B cell (primary cell): Measurements from ENCODE around the gene EIF2B4. TPM values are rescaled to one million over a fixed set of nuclear protein-coding genes. Genes with fewer than 3 reads are reported as not detected.
"Not testable (repeated sequence)": the region's sequence is repeated elsewhere in the genome, so short reads cannot be mapped to it uniquely, and the experiment has no call there.

Source experiments
- ATAC-seq: fragments of 200-7000 bp; cut with Tn5 transposase; one replicate; pipeline ENCODE4 v1.10.0; 2021; ENCODE audit warnings: low read depth, mild to moderate bottlenecking, moderate number of reproducible peaks, moderate library complexity
- CTCF ChIA-PET: fragments of 350-600 bp; sonication (Branson Sonifier 250); formaldehyde crosslinking; loops from one replicate; lab custom pipeline; 2021; ENCODE audit warnings: antibody characterized with exemption, inconsistent platforms; lab: Charles Lee
- POLR2A ChIA-PET: fragments of 350-600 bp; sonication (Branson Sonifier 250); formaldehyde crosslinking; loops from one replicate; lab custom pipeline; 2021; ENCODE audit warnings: antibody characterized with exemption; lab: Charles Lee
- DNase-seq: peaks from one replicate; pipeline ENCODE4 v3.0.0; 2013
- H2AFZ ChIP-seq: 2 replicates; pipeline ENCODE4 v1.6.1; 2012; ENCODE audit warnings: mild to moderate bottlenecking, low read depth, low read length; ENCODE audit not compliant: insufficient read depth, poor library complexity, severe bottlenecking
- H3K27ac ChIP-seq, 2 donors: 1 replicate in 1 of 2; 2 replicates in 1 of 2; pipeline ENCODE4 v1.5.1; 2012 to 2013; ENCODE audit warnings: low read length in 2 of 2, mild to moderate bottlenecking in 2 of 2, moderate library complexity in 1 of 2
- H3K27me3 ChIP-seq, 4 experiments: fragments of 200-600 bp in 1 of 4; sonication (generic) in 1 of 4; replicated peaks in 1 of 4; 1 replicate in 2 of 4; 2 replicates in 2 of 4; pipeline versions ENCODE4 v1.6.1 to v1.7.0; 2013 to 2016; ENCODE audit warnings: low read length in 3 of 4, mild to moderate bottlenecking in 2 of 4, mixed read lengths in 1 of 4, moderate library complexity in 1 of 4; ENCODE audit not compliant: insufficient read depth in 4 of 4, control insufficient read depth in 3 of 4; ENCODE audit errors: control extremely low read depth in 1 of 4
- H3K36me3 ChIP-seq, 2 experiments: replicated peaks in 1 of 2; 1 replicate in 1 of 2; 2 replicates in 1 of 2; pipeline versions ENCODE4 v1.6.1 to v1.7.1; 2013; ENCODE audit warnings: low read length in 1 of 2; ENCODE audit not compliant: insufficient read depth in 2 of 2, control insufficient read depth in 1 of 2; ENCODE audit errors: control extremely low read depth in 1 of 2, extremely low read depth in 1 of 2
- H3K4me1 ChIP-seq, 2 donors: fragments of 200-600 bp in 1 of 2; sonication (generic) in 1 of 2; 1 replicate in 1 of 2; 2 replicates in 1 of 2; pipeline versions ENCODE4 v1.5.1 to v1.6.1; 2013 to 2017; ENCODE audit warnings: low read length in 2 of 2; ENCODE audit not compliant: control insufficient read depth in 2 of 2, insufficient read depth in 2 of 2
- H3K4me2 ChIP-seq: replicated peaks from 2 replicates; pipeline ENCODE3; 2012; ENCODE audit warnings: mild to moderate bottlenecking, low read depth, low read length; ENCODE audit not compliant: poor library complexity, severe bottlenecking
- H3K4me3 ChIP-seq, 5 experiments: fragments of 200-600 bp in 1 of 5; sonication (generic) in 1 of 5; 1 replicate in 3 of 5; 2 replicates in 2 of 5; pipeline versions ENCODE4 v1.5.1 to v1.7.0; 2011 to 2016; ENCODE audit warnings: low read length in 4 of 5, mild to moderate bottlenecking in 4 of 5, low read depth in 2 of 5, control low read depth in 1 of 5, moderate library complexity in 1 of 5; ENCODE audit not compliant: insufficient read depth in 1 of 5; ENCODE audit errors: control extremely low read depth in 1 of 5, extremely low read depth in 1 of 5
- H3K79me2 ChIP-seq: fragments of 200-600 bp; sonication (generic); one replicate; pipeline ENCODE4 v1.6.0; 2016; ENCODE audit warnings: low read length; ENCODE audit not compliant: control insufficient read depth, insufficient read depth
- H3K9ac ChIP-seq: fragments of 200-600 bp; sonication (generic); 2 replicates; pipeline ENCODE4 v1.6.1; 2017; ENCODE audit warnings: mild to moderate bottlenecking, low read length, moderate library complexity
- H3K9me3 ChIP-seq, 3 donors: one replicate each; pipeline versions ENCODE4 v1.6.1 to v1.7.1; 2013; ENCODE audit warnings: low read length in 2 of 3; ENCODE audit not compliant: control insufficient read depth in 2 of 3, insufficient read depth in 1 of 3; ENCODE audit errors: control extremely low read depth in 1 of 3
- H4K20me1 ChIP-seq: 2 replicates; pipeline ENCODE4 v1.6.0; 2012; ENCODE audit warnings: mild to moderate bottlenecking, low read length; ENCODE audit not compliant: insufficient read depth, control insufficient read depth, poor library complexity, severe bottlenecking
- H3K27ac Mint-ChIP-seq: one replicate; pipeline ENCODE4 v1.8.0; 2021; ENCODE audit warnings: mixed read lengths
- H3K27me3 Mint-ChIP-seq: one replicate; pipeline ENCODE4 v1.8.0; 2021; ENCODE audit warnings: mixed read lengths
- H3K4me1 Mint-ChIP-seq: one replicate; pipeline ENCODE4 v1.8.0; 2021; ENCODE audit warnings: mixed read lengths
- H3K4me3 Mint-ChIP-seq: one replicate; pipeline ENCODE4 v1.8.0; 2021; ENCODE audit warnings: mixed read lengths
- H3K9me3 Mint-ChIP-seq: one replicate; pipeline ENCODE4 v1.8.0; 2022; ENCODE audit warnings: mixed read lengths; ENCODE audit not compliant: insufficient read depth
- CTCF ChIP-seq: fragments of 200-600 bp; IDR thresholded peaks from one replicate; pipeline ENCODE4 v1.8.0; 2022; ENCODE audit warnings: antibody characterized with exemption, mild to moderate bottlenecking
- EZH2 ChIP-seq: IDR thresholded peaks from 2 replicates; pipeline ENCODE4 v1.6.1; 2012; ENCODE audit warnings: borderline replicate concordance, low read depth, mild to moderate bottlenecking, moderate library complexity, low read length; ENCODE audit not compliant: insufficient read depth, poor library complexity, severe bottlenecking
- WGBS: methylation state at CpG from one replicate; pipeline ENCODE4 v1.1.5; 2013; ENCODE audit warnings: missing lambda C conversion rate; ENCODE audit not compliant: insufficient coverage; 5-methylcytosine and 5-hydroxymethylcytosine counted together
- intact Hi-C: fragments of 100-400 bp; cut with micrococcal nuclease; formaldehyde crosslinking; loops from one replicate; pipeline ENCODE4 v1.10.0; 2022
- polyA plus RNA-seq: library from polyadenylated mRNA; depleted of rRNA; stranded (reverse); fragments of >200 nt; gene quantifications from 2 replicates; pipeline ENCODE4 v1.2.3, GENCODE V29; 2012
- total RNA-seq, 2 donors: library from RNA; stranded (reverse); fragments of 120-200 nt in 1 of 2; gene quantifications; 1 replicate in 1 of 2; 2 replicates in 1 of 2; pipeline versions ENCODE4 v1.2.3 to v1.2.4, GENCODE V29; 2013 to 2022

Gene EIF2B4
- total and polyA plus RNA-seq, 2 donors (not counting 1 experiment from before 2014, with no cell fraction given), result 33.8 to 56.7 TPM

GRCh38 chr2:27353762-27354596, 16.2 kb downstream of the EIF2B4 start:
- H3K4me2 ChIP-seq, result peak overlapping the region; percentile 19
- H3K4me1 ChIP-seq, result peaks cover 18 to 25% of the 10 kb centered on the region in 2 donors
- CTCF ChIA-PET, result interaction anchor here (1.5 to 1.9 kb wide), 2 partner anchors 16 to 50 kb away, joined by 5 read pairs; partner anchors contain the start of gene EIF2B4

GRCh38 chr2:27353386-27353761, 16.8 kb downstream of the EIF2B4 start:
- H2AFZ ChIP-seq, ATAC-seq, POLR2A ChIA-PET, H3K27me3 ChIP-seq, H3K4me3 Mint-ChIP-seq, H3K27ac Mint-ChIP-seq, H3K9me3 Mint-ChIP-seq, H3K9ac ChIP-seq, H3K36me3 ChIP-seq, H3K27me3 Mint-ChIP-seq, DNase-seq, H3K9me3 ChIP-seq, H3K27ac ChIP-seq, intact Hi-C loops, H3K4me3 ChIP-seq: not testable (repeated sequence)
- peaks cover 57% of the 10 kb centered on the region for H3K4me1 Mint-ChIP-seq
- peaks cover 89% of the 10 kb centered on the region for H3K79me2 ChIP-seq
- CTCF ChIA-PET, result interaction anchor here (1.5 to 1.9 kb wide), 2 partner anchors 16 to 50 kb away, joined by 5 read pairs; partner anchors contain the start of gene EIF2B4
- peaks cover 37% of the 10 kb centered on the region for H4K20me1 ChIP-seq
- peak overlapping the region; percentile 19 for H3K4me2 ChIP-seq
- H3K4me1 ChIP-seq, result peaks cover 18 to 24% of the 10 kb centered on the region in 2 donors
- 100% methylated on average over 2 of the region's 5 CpGs for WGBS

More at GRCh38 chr2:27353762-27354596, 16.2 kb downstream of the EIF2B4 start:
- ATAC-seq (no peak), DNase-seq (no peak)
- Histone ChIP-seq H4K20me1 (peaks cover 35% of the 10 kb centered on the region), H3K4me3 (no peak overlapping the region), H3K27me3 (no peaks in the 10 kb centered on the region), H3K9ac (no peak overlapping the region), H3K9me3 (no peaks in the 10 kb centered on the region), H3K27ac (no peak overlapping the region), H2AFZ (no peak overlapping the region), H3K36me3 (peaks cover 0 to 4% of the 10 kb centered on the region in 2 experiments), H3K79me2 (peaks cover 84% of the 10 kb centered on the region)
- H3K9me3 Mint-ChIP-seq, result no peaks in the 10 kb centered on the region
- POLR2A ChIA-PET, result no interaction called here
- no peak overlapping the region for H3K4me3 Mint-ChIP-seq
- WGBS, result 87% methylated on average over 3 of the region's 7 CpGs
- intact Hi-C loops, result no loop called here
- H3K27me3 Mint-ChIP-seq, result no peaks in the 10 kb centered on the region
- TF ChIP-seq CTCF (no peak), EZH2 (no peak)
- no peak overlapping the region for H3K27ac Mint-ChIP-seq
- peaks cover 58% of the 10 kb centered on the region for H3K4me1 Mint-ChIP-seq
